ENCODE results near the gene EPS8. TPM values are rescaled to one million over a fixed set of nuclear protein-coding genes. Genes with fewer than 3 reads are reported as not detected.

Gene EPS8
- total RNA-seq, 1 donor from 2014 or later, result 22.0 TPM

GRCh38 chr12:15581006-15581405, 208.2 kb downstream of the EPS8 start:
- DNase-seq (ENCODE audit: extremely low read depth, low read depth, low spot score), result no peak

- DNase-seq (ENCODE audit: extremely low read depth, low read depth, low spot score), result no peak
Observed at GRCh38 chr12:15580431-15580830, 208.8 kb downstream of the EPS8 start.

- no peak for DNase-seq (ENCODE audit: extremely low read depth, low read depth, low spot score)
Observed at GRCh38 chr12:15575671-15576541, 213.3 kb downstream of the EPS8 start.

- no peak for DNase-seq (ENCODE audit: extremely low read depth, low read depth, low spot score)
Observed at GRCh38 chr12:15574353-15574752, 214.8 kb downstream of the EPS8 start.

Other genes with a start within 250 kb of the EPS8 start
- 80.9 and 99.8 TPM in 2 replicates for gene STRAP, start 93.0 kb upstream of the EPS8 start, total RNA-seq
- gene DERA, start 121.9 kb upstream of the EPS8 start, total RNA-seq, result 35.7 and 43.6 TPM in 2 replicates